Psoas muscle (tissue), 8 donors: Measurements from ENCODE around the gene ZNF337. TPM values are rescaled to one million over a fixed set of nuclear protein-coding genes. Genes with fewer than 3 reads are reported as not detected.

ENCODE experiments used
- ATAC-seq, 4 donors: fragments of 200-7000 bp; cut with Tn5 transposase; one replicate each; pipeline ENCODE4 v1.9.1; 2020; ENCODE audit warnings: moderate library complexity in 3 of 4, mild to moderate bottlenecking in 2 of 4
- DNase-seq, 2 donors: peaks; one replicate each; pipeline ENCODE4 v3.0.0-alpha.2; 2020
- H3K27ac ChIP-seq: fragments of 200-600 bp; one replicate; pipeline ENCODE4 v1.8.0; 2022
- H3K27me3 ChIP-seq, 3 donors: fragments of 200-600 bp in 1 of 3; one replicate each; pipeline versions ENCODE4 v1.6.1 to v1.8.0; 2013 to 2022; ENCODE audit warnings: low read length in 2 of 3, mild to moderate bottlenecking in 2 of 3, moderate library complexity in 1 of 3; ENCODE audit not compliant: insufficient read depth in 3 of 3
- H3K36me3 ChIP-seq, 2 donors: fragments of 200-600 bp in 1 of 2; one replicate each; pipeline versions ENCODE4 v1.6.1 to v1.8.0; 2013 to 2022; ENCODE audit warnings: low read depth in 1 of 2, mild to moderate bottlenecking in 1 of 2, moderate library complexity in 1 of 2; ENCODE audit not compliant: insufficient read depth in 1 of 2
- H3K4me1 ChIP-seq: fragments of 200-600 bp; one replicate; pipeline ENCODE4 v1.8.0; 2022
- H3K4me3 ChIP-seq: fragments of 200-600 bp; one replicate; pipeline ENCODE4 v1.8.0; 2022; ENCODE audit warnings: mild to moderate bottlenecking
- H3K9me3 ChIP-seq: fragments of 200-600 bp; one replicate; pipeline ENCODE4 v1.8.0; 2022
- WGBS, 3 donors: extraction: QIAGEN DNeasy Blood & Tissue Kit; methylation state at CpG; one replicate each; pipeline versions ENCODE4 v1.1.6 to v1.1.7; 2013; 5-methylcytosine and 5-hydroxymethylcytosine counted together
- intact Hi-C, 2 donors: fragments of 100-400 bp; cut with DNase I; formaldehyde crosslinking; loops; one replicate each; pipeline versions ENCODE4 v1.11.0 to v1.14.2; 2022
- polyA plus RNA-seq, 3 donors: library from polyadenylated mRNA; stranded (reverse); fragments of 200-250 nt; gene quantifications; one replicate each; pipeline ENCODE4 v1.2.3, GENCODE V29; 2013
- total RNA-seq, 4 donors: library from RNA; stranded (reverse); fragmentation: NEBNext Ultra II Directional in 2 of 4; extraction: Animal tissue kit (Norgen Biotek cat#: 25700) in 2 of 4; gene quantifications; one replicate each; pipeline versions ENCODE4 v1.2.1 to v1.2.4, GENCODE V29; 2021 to 2023
- TF ChIP-seq, protein P1 (sequence below): fragments of 200-600 bp; IDR thresholded peaks from one replicate; pipeline ENCODE4 v1.8.0; 2022; ENCODE audit warnings: antibody characterized with exemption
- donor health status: healthy with polysubstance abuse.
- donor health status: DM: no; HTN: no; CAD: no; lungs with moderate emphysema.
- donor health status: Bipolar disorder and iron deficiency.
- donor health status: healthy.
- donor health status: DM: yes; HTN: yes; CAD: no.
- donor health status: DM: no; HTN: no; CAD: no.
- donor health status: DM: no; HTN: no; CAD: no.
- donor health status: DM: yes; HTN: yes; CAD: no.

ZNF337 gene
- total and polyA plus RNA-seq, 7 donors = 4.1 to 12.5 (median 8.0) TPM

DNA sequence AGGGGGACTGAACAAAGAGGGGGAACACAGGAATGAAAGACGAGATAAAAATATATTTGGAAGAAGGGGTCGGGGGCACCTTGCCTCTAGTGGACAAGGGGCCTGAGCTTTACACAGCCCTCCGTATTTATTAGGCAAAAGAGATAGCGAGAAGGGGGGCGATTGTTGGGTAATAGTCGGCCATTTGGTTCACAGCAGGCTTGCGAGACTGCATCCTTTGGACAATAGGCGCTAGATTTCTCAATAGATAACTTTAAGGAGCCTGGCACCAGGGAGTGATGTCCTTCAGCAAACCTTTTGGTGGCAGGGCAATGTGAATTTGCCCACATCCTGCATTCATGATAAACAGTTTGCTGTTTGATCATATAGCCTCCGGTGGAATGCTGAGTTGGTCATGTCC is 69.9 kb downstream of the ZNF337 start:
- intact Hi-C loops = loop anchor here in 1 of 2 donors (10.0 kb wide), 1 partner anchor 68 kb away; the partner anchor contains the start of gene ZNF337
- no peak for ATAC-seq
- 70 to 73% (median 72%) methylated on average over 9 of the region's 9 CpGs for WGBS, 3 donors
- Histone ChIP-seq H3K27ac (no peak overlapping the region), H3K4me3 (no peak overlapping the region), H3K27me3 (no peaks in the 10 kb centered on the region), H3K4me1 (peaks cover 10% of the 10 kb centered on the region), H3K36me3 (no peaks in the 10 kb centered on the region), H3K9me3 (no peaks in the 10 kb centered on the region)
- DNase-seq = no peak
- TF ChIP-seq, protein P1, sequence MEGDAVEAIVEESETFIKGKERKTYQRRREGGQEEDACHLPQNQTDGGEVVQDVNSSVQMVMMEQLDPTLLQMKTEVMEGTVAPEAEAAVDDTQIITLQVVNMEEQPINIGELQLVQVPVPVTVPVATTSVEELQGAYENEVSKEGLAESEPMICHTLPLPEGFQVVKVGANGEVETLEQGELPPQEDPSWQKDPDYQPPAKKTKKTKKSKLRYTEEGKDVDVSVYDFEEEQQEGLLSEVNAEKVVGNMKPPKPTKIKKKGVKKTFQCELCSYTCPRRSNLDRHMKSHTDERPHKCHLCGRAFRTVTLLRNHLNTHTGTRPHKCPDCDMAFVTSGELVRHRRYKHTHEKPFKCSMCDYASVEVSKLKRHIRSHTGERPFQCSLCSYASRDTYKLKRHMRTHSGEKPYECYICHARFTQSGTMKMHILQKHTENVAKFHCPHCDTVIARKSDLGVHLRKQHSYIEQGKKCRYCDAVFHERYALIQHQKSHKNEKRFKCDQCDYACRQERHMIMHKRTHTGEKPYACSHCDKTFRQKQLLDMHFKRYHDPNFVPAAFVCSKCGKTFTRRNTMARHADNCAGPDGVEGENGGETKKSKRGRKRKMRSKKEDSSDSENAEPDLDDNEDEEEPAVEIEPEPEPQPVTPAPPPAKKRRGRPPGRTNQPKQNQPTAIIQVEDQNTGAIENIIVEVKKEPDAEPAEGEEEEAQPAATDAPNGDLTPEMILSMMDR = no peak

DNA sequence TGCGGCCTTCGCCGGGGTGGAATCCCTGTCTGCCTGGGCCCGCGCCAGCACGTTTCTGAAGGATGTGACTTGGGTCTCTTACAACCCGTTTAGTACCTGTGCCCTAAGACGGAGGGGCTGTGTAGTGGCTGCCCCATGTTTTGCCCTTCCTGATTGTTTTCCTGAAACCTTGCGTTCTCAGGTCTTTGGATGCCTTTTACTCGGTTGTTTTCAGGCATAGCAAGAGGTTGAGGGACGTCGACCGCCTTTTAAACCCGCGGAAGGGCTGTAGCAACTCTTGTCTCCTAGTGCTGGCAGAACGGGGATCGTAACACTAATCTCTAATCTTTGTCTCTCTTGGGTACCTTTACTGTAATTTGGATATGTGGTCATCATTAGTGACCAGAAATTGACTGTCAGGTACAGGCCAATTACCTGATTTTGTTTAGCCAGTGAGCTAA is 72.1 kb downstream of the ZNF337 start:
- peak overlapping the region; percentile 92 for H3K27ac ChIP-seq
- H3K36me3 ChIP-seq = no peaks in the 10 kb centered on the region
- ATAC-seq = no peak
- TF ChIP-seq, protein P1 = no peak
- H3K9me3 ChIP-seq = no peaks in the 10 kb centered on the region
- intact Hi-C loops = loop anchor here (5.0 to 10.0 kb wide), 2 partner anchors 63 to 70 kb away; partner anchors contain the start of gene ZNF337 (in 1 of the 2)
- 32 to 35% (median 35%) methylated on average over 17 of the region's 17 CpGs for WGBS, 3 donors
- peak in 1 of 2 donors; percentile 76 for DNase-seq
- H3K4me3 ChIP-seq = peak overlapping the region; percentile 89
- H3K4me1 ChIP-seq = peaks cover 10% of the 10 kb centered on the region
- no peaks in the 10 kb centered on the region for H3K27me3 ChIP-seq

Other genes with a start within 250 kb of the ZNF337 start
- 1 to 10 TPM in 1 of 4 donors, under 1 TPM in 3; 0.22 to 1.3 (median 0.48) TPM for gene NINL, start 111.3 kb downstream of the ZNF337 start, total RNA-seq
- gene NINL, start 111.3 kb downstream of the ZNF337 start, polyA plus RNA-seq = under 1 TPM; 0.23 to 0.57 (median 0.36) TPM
- 1 to 10 TPM; 1.9 to 4.1 (median 2.6) TPM for gene NANP, start 72.8 kb downstream of the ZNF337 start, total RNA-seq
- gene NANP, start 72.8 kb downstream of the ZNF337 start, polyA plus RNA-seq = 1 to 10 TPM; 2.0 to 3.9 (median 3.8) TPM